Epithelial cell of proximal tubule (primary cell): ENCODE measurements around the gene HK2. TPM values are rescaled to one million over a fixed set of nuclear protein-coding genes. Genes with fewer than 3 reads are reported as not detected.

ENCODE experiments used
- DNase-seq: peaks from one replicate; pipeline ENCODE4 v3.0.0-alpha.2; 2011; ENCODE audit warnings: low read depth
- H3K4me3 ChIP-seq: 2 replicates; pipeline ENCODE4 v1.5.1; 2011; ENCODE audit warnings: low read depth, mild to moderate bottlenecking, low read length
- total RNA-seq: library from RNA; depleted of rRNA; stranded (reverse); fragments of >200 nt; gene quantifications from 2 replicates; pipeline ENCODE4 v1.2.3, GENCODE V29; 2015
- TF ChIP-seq, protein P1 (sequence below): conservative IDR thresholded peaks from 2 replicates; pipeline ENCODE4 v1.5.1; 2012; ENCODE audit warnings: low read depth, mild to moderate bottlenecking, low read length

The HK2 gene
- total RNA-seq, 1 donor from 2014 or later, result 17.6 TPM

DNA sequence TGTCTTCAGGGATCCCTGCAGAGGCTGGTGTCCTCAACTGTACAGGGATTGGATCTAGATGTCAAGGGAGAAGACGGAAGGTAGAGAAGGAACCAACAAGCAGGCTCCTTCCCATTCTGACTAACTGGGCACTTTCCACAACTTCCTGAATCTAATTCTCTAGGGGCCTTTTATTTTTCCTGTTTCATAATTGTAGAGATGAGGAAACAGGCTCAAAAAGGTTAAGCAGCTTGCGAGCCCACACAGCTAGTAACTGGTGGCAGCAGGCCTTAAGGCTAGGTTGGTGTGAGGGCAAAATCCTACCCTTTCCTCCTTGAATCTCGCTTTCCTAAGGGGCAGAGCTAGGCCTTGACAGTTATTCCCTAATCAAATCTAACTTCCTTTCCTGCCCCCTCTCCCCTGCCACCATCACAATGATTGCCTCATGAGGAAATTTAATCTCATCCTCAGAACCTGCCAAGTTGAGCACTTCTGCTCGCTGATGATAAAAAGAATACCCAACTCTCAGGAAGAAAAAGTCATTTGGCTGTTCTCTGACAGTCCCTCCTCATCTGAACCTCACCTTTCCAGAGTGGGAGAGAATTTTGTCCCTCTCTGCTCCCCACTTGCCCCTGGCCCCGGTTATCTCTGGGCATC, 88.8 kb downstream of the HK2 start:
- no peak for DNase-seq
- TF ChIP-seq, protein P1, sequence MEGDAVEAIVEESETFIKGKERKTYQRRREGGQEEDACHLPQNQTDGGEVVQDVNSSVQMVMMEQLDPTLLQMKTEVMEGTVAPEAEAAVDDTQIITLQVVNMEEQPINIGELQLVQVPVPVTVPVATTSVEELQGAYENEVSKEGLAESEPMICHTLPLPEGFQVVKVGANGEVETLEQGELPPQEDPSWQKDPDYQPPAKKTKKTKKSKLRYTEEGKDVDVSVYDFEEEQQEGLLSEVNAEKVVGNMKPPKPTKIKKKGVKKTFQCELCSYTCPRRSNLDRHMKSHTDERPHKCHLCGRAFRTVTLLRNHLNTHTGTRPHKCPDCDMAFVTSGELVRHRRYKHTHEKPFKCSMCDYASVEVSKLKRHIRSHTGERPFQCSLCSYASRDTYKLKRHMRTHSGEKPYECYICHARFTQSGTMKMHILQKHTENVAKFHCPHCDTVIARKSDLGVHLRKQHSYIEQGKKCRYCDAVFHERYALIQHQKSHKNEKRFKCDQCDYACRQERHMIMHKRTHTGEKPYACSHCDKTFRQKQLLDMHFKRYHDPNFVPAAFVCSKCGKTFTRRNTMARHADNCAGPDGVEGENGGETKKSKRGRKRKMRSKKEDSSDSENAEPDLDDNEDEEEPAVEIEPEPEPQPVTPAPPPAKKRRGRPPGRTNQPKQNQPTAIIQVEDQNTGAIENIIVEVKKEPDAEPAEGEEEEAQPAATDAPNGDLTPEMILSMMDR, result no peak
- H3K4me3 ChIP-seq, result no peak overlapping the region

DNA sequence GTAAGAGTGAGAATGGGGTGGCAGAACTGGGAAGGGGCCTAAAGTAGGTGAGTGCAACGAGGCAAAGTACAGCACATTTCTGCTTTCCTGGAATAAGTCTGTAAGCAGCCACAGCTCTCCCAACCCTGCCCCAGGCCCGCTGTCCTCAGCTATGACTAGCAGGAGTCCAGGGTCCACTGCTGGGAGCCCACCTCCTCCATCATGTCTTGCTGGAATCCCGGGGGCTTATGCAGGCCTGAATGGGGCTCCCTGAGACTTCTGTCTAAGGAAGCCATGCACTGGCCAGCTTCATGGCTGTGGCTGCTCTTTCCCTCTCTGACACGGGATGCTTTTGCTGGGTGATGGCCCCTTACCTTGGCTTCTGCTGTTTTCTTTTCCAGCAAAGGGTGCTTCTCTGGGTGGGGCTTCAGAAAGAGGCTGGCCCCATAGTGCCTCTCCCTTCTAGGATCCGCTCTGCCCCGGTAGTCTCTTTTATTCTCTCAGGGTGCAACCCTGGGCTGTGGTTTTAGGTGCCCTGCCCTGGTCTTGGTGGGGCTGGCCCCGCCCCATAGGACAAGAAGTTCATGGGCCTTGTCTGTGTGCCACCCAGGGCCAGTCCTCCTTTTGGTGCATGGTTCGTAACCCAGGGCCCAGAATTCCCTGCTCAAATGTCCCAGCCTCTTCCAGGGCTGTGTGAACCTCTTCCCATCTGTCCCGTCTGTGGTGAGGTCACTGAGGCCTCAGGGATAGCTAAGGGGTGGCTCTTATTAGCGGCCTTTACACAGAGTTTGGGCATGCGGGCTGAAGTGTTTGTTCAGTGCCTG, 90.7 kb downstream of the HK2 start:
- TF ChIP-seq, protein P1, result no peak
- no peak for DNase-seq
- H3K4me3 ChIP-seq, result no peak overlapping the region

DNA sequence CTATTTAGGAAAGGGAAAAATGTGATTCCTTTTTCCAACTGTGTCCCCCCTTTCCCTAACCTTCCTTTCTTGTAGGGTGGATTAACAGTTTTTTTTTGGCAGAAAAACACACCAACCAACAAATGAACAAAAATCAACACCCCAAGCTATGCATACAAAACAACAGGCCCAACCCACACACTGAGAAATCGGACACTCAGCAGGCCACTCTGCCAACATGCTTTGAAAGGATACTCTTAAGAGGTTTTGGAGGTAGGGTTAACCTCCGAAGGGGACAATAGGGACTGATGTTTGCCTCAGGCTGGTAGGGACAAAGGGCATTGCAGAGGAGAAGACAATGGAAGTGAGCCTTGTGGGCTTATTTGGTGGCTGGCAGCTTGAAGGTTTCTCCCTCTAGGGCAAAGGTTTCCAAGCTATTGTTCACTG, 91.4 kb downstream of the HK2 start:
- H3K4me3 ChIP-seq, result no peak overlapping the region
- TF ChIP-seq, protein P1, result no peak
- no peak for DNase-seq

DNA sequence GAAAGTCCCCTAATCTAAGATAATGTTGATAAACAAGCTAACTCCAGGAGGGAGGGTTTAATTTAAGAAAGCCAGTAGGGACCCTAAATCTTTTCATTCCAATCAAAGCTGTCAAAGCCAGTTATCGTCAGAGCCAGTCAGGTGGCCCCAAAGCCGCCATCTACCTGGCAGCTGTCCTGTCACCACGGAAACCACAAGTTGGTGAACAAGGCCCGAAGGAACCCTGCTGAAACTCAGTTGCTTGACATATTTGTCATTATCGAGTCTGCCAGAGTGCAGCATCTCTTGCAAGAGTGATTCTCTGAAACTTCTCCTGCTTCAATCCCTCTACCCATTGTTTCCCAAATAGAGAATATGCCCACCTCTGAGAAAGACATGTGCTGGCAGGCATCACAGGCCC, 93.7 kb downstream of the HK2 start:
- TF ChIP-seq, protein P1, result no peak
- no peak for DNase-seq
- no peak overlapping the region for H3K4me3 ChIP-seq

DNA sequence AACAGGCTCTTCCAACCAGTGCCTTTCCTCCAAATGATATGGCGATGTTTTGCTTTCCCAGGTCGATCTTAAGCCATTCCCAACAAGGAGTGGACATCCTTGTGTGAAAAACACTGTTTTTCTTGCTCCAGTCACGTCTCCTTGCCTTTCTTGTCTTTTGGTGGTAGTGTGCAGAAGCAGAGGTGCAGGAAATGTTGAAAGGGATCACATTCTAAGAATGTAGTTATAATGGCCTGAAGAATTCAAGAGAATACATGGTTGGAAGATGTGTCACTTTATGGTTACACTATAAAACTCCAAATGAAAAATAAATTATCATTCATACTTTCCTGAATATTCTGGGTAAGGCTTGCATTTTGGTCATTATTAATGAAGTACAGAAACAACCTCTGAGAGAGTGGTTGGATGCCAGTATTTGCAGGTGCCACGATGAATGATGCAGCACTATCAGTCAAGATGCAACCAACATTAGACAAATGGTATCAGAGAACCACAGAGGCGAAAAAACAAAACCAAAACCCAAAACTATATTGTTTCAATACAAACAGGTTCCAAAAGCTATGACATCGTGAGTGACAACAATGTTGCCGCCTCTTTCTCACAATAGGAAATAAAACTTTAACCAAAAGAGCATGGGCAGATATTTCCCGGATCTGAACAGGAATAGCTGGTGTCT, 97.0 kb downstream of the HK2 start:
- TF ChIP-seq, protein P1, result no peak
- DNase-seq, result no peak
- H3K4me3 ChIP-seq, result no peak overlapping the region

DNA sequence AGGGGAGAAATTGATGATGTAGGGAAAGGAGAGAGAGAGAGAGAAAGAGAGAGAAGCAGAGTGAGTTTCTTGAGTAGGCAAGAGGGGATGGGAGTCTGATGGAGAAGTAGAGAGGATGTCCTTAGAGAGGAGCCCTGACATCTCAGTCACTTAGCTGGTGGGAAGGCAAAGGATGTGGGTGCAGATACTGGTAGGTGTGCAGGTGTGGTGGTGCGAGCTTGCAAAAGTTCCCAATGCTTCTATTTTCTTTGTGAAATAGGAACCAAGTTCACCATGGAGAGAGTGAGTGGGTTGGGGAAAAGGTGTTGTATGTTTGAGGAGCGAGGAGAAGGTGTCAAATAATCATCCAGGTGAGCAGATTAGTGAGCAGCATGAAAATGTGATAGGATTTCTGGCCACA, 98.0 kb downstream of the HK2 start:
- DNase-seq, result no peak
- TF ChIP-seq, protein P1, result no peak
- no peak overlapping the region for H3K4me3 ChIP-seq
